H1 (cell line): Measurements from ENCODE around the gene CNTN3. TPM values are rescaled to one million over a fixed set of nuclear protein-coding genes. Genes with fewer than 3 reads are reported as not detected.

ENCODE experiments used
- CTCF ChIA-PET: fragments of 300-600 bp; sonication (Branson Sonifier 250); formaldehyde crosslinking; loops from one replicate; lab custom pipeline; 2021; ENCODE audit not compliant: partially characterized antibody; lab: Charles Lee
- POLR2A ChIA-PET: fragments of 300-600 bp; sonication (Branson Sonifier 250); formaldehyde crosslinking; loops from one replicate; lab custom pipeline; 2021; ENCODE audit warnings: inconsistent platforms; ENCODE audit not compliant: partially characterized antibody; lab: Charles Lee
- DNase-seq, 2 experiments: peaks; one replicate each; pipeline versions ENCODE4 v3.0.0 to v3.0.0-alpha.2; 2010 to 2022; ENCODE audit warnings: low spot score in 2 of 2, low read depth in 1 of 2, mixed read lengths in 1 of 2
- FAIRE-seq: peaks from 2 replicates; lab custom pipeline; 2011; peaks lifted over from hg19 to GRCh38; lab: Jason Lieb, UNC
- H2AFZ ChIP-seq: 2 replicates; pipeline ENCODE4 v1.8.1; 2012; ENCODE audit warnings: low read length, inconsistent platforms
- H2AK5ac ChIP-seq: 2 replicates; pipeline ENCODE4 v1.6.1; 2013; ENCODE audit warnings: low read depth, low read length
- H2BK120ac ChIP-seq: replicated peaks from 2 replicates; pipeline ENCODE3; 2013; ENCODE audit warnings: low read depth, low read length, inconsistent platforms
- H2BK12ac ChIP-seq: 2 replicates; pipeline ENCODE4 v1.6.1; 2013; ENCODE audit warnings: low read depth, low read length
- H2BK15ac ChIP-seq: 2 replicates; pipeline ENCODE4 v1.6.1; 2013; ENCODE audit warnings: low read length
- H2BK20ac ChIP-seq: 2 replicates; pipeline ENCODE4 v1.6.1; 2013; ENCODE audit warnings: low read length
- H2BK5ac ChIP-seq: 2 replicates; pipeline ENCODE4 v1.6.1; 2013; ENCODE audit warnings: low read depth, low read length
- H3K14ac ChIP-seq: 2 replicates; pipeline ENCODE4 v1.6.1; 2013; ENCODE audit warnings: inconsistent platforms; ENCODE audit not compliant: insufficient read length
- H3K18ac ChIP-seq: 2 replicates; pipeline ENCODE4 v1.6.1; 2013; ENCODE audit warnings: low read length; ENCODE audit errors: extremely low read depth
- H3K23ac ChIP-seq: 2 replicates; pipeline ENCODE4 v1.6.1; 2013; ENCODE audit warnings: inconsistent platforms; ENCODE audit not compliant: insufficient read length
- H3K23me2 ChIP-seq: 2 replicates; pipeline ENCODE4 v1.6.1; 2013; ENCODE audit warnings: low read depth, low read length
- H3K27ac ChIP-seq: 2 replicates; pipeline ENCODE4 v1.6.1; 2011; ENCODE audit warnings: low read depth, low read length, inconsistent platforms
- H3K27me3 ChIP-seq, 4 experiments: replicated peaks in 1 of 4; 1 replicate in 1 of 4; 2 replicates in 3 of 4; pipeline versions ENCODE4 v1.6.1 to v1.8.1; 2011 to 2013; ENCODE audit warnings: low read length in 3 of 4, mild to moderate bottlenecking in 3 of 4, inconsistent platforms in 2 of 4, mixed read lengths in 2 of 4, moderate library complexity in 1 of 4; ENCODE audit not compliant: control insufficient read depth in 3 of 4, insufficient read depth in 3 of 4; ENCODE audit errors: extremely low read depth in 1 of 4
- H3K36me3 ChIP-seq, 4 experiments: 2 replicates each; pipeline versions ENCODE4 v1.6.1 to v1.8.1; 2011 to 2013; ENCODE audit warnings: mild to moderate bottlenecking in 4 of 4, low read length in 3 of 4, moderate library complexity in 2 of 4, control low read depth in 1 of 4, inconsistent platforms in 1 of 4; ENCODE audit not compliant: insufficient read depth in 4 of 4, control insufficient read depth in 2 of 4
- H3K4ac ChIP-seq: replicated peaks from 2 replicates; pipeline ENCODE3; 2013; ENCODE audit warnings: low read length, low read depth, mixed read lengths, inconsistent platforms; ENCODE audit not compliant: insufficient read length
- H3K4me1 ChIP-seq, 4 experiments: replicated peaks in 1 of 4; 1 replicate in 1 of 4; 2 replicates in 3 of 4; pipeline versions ENCODE4 v1.6.1 to v1.8.1; 2011 to 2013; ENCODE audit warnings: low read length in 3 of 4, inconsistent platforms in 2 of 4, mixed read lengths in 1 of 4; ENCODE audit not compliant: insufficient read depth in 4 of 4, control insufficient read depth in 3 of 4
- H3K4me2 ChIP-seq, 2 experiments: 2 replicates each; pipeline versions ENCODE4 v1.6.1 to v1.8.1; 2011 to 2013; ENCODE audit warnings: low read depth in 2 of 2, low read length in 2 of 2, control low read depth in 1 of 2, inconsistent platforms in 1 of 2, mild to moderate bottlenecking in 1 of 2; ENCODE audit not compliant: insufficient read depth in 1 of 2
- H3K4me3 ChIP-seq, 4 experiments: fragments of 200-600, 300-600 bp in 1 of 4; sonication (generic), shearing (Covaris generic), sonication (Bioruptor Twin) in 1 of 4; 2 replicates each; pipeline versions ENCODE4 v1.5.1 to v1.8.1; 2011 to 2016; ENCODE audit warnings: low read length in 4 of 4, low read depth in 3 of 4, control low read depth in 2 of 4, inconsistent platforms in 2 of 4, mild to moderate bottlenecking in 2 of 4, mixed read lengths in 1 of 4, moderate library complexity in 1 of 4; ENCODE audit not compliant: insufficient read depth in 2 of 4; ENCODE audit errors: extremely low read depth in 1 of 4
- H3K56ac ChIP-seq: replicated peaks from 2 replicates; pipeline ENCODE3; 2013; ENCODE audit warnings: low read depth, mild to moderate bottlenecking, mixed read lengths, low read length, inconsistent platforms; ENCODE audit not compliant: insufficient read length
- H3K79me1 ChIP-seq: 2 replicates; pipeline ENCODE4 v1.6.1; 2013; ENCODE audit warnings: low read depth, low read length, control low read depth
- H3K79me2 ChIP-seq, 2 experiments: 2 replicates each; pipeline versions ENCODE4 v1.6.1 to v1.8.1; 2012 to 2013; ENCODE audit warnings: low read length in 2 of 2, mild to moderate bottlenecking in 2 of 2, inconsistent platforms in 1 of 2; ENCODE audit not compliant: insufficient read depth in 2 of 2, control insufficient read depth in 1 of 2
- H3K9ac ChIP-seq, 4 experiments: replicated peaks in 1 of 4; 1 replicate in 1 of 4; 2 replicates in 3 of 4; pipeline versions ENCODE4 v1.6.1 to v1.8.1; 2011 to 2013; ENCODE audit warnings: low read depth in 3 of 4, low read length in 3 of 4, control low read depth in 2 of 4, mild to moderate bottlenecking in 2 of 4, moderate library complexity in 2 of 4, inconsistent platforms in 1 of 4; ENCODE audit errors: extremely low read depth in 1 of 4
- H3K9me3 ChIP-seq, 2 experiments: 2 replicates each; pipeline versions ENCODE4 v1.6.1 to v1.8.1; 2012 to 2013; ENCODE audit warnings: mild to moderate bottlenecking in 2 of 2, moderate library complexity in 2 of 2, control low read depth in 1 of 2, inconsistent platforms in 1 of 2, low read depth in 1 of 2, low read length in 1 of 2, mixed read lengths in 1 of 2; ENCODE audit not compliant: insufficient read depth in 2 of 2
- H4K20me1 ChIP-seq, 2 experiments: replicated peaks in 1 of 2; 2 replicates each; pipeline versions ENCODE3 to v1.8.1; 2011 to 2013; ENCODE audit warnings: inconsistent platforms in 2 of 2, low read length in 2 of 2, mild to moderate bottlenecking in 1 of 2; ENCODE audit not compliant: insufficient read depth in 2 of 2, control insufficient read depth in 1 of 2
- H4K5ac ChIP-seq: 2 replicates; pipeline ENCODE4 v1.6.1; 2013; ENCODE audit warnings: low read length, low read depth, mixed read lengths, inconsistent platforms; ENCODE audit not compliant: insufficient read length
- H4K8ac ChIP-seq: 2 replicates; pipeline ENCODE4 v1.8.0; 2013; ENCODE audit warnings: mild to moderate bottlenecking, moderate library complexity, low read length, inconsistent platforms; ENCODE audit not compliant: insufficient read depth; ENCODE audit errors: extremely low read depth
- H4K91ac ChIP-seq: replicated peaks from 2 replicates; pipeline ENCODE3; 2013; ENCODE audit warnings: low read length, mixed read lengths, inconsistent platforms; ENCODE audit not compliant: insufficient read length
- BRCA1 ChIP-seq: IDR thresholded peaks from 2 replicates; pipeline ENCODE4 v1.6.1; 2012; ENCODE audit warnings: low read depth, low read length, improper control_type of control experiment
- WGBS, 2 experiments: shearing (Covaris generic) in 1 of 2; methylation state at CpG; one replicate each; pipeline versions ENCODE4 v1.1.6 to v1.1.7; 2013 to 2015; ENCODE audit warnings: low lambda C conversion rate in 2 of 2, mixed read lengths in 2 of 2, inconsistent platforms in 1 of 2, low coverage in 1 of 2, missing lambda C conversion rate in 1 of 2; ENCODE audit not compliant: insufficient replicate concordance in 2 of 2, insufficient coverage in 1 of 2, insufficient read length in 1 of 2; ENCODE audit errors: extremely low coverage in 1 of 2, missing lambda C conversion rate in 1 of 2; 5-methylcytosine and 5-hydroxymethylcytosine counted together
- polyA plus RNA-seq, 7 experiments: library from polyadenylated mRNA; depleted of rRNA in 3 of 7; stranded (reverse) in 5 of 7; unstranded in 2 of 7; fragments of >200 nt in 5 of 7; fragments of 200-250 nt in 2 of 7; gene quantifications; 1 replicate in 5 of 7; 2 replicates in 1 of 7; 4 replicates in 1 of 7; pipeline versions ENCODE4 v1.2.1 to v1.2.3, GENCODE V29; 2011 to 2013; ENCODE audit warnings: missing spikeins in 2 of 7, mixed read lengths in 2 of 7
- total RNA-seq: library from RNA; stranded (reverse); fragmentation: NEBNext Ultra II Directional; extraction: Animal tissue kit (Norgen Biotek cat#: 25700); gene quantifications from 2 replicates; pipeline ENCODE4 v1.2.1, GENCODE V29; 2021

CNTN3 gene
- total and polyA plus RNA-seq, 2 of the 8 experiments (the other 6 are each of a cell fraction or from before 2014, with no cell fraction given) = 0.11 to 0.13 TPM

DNA sequence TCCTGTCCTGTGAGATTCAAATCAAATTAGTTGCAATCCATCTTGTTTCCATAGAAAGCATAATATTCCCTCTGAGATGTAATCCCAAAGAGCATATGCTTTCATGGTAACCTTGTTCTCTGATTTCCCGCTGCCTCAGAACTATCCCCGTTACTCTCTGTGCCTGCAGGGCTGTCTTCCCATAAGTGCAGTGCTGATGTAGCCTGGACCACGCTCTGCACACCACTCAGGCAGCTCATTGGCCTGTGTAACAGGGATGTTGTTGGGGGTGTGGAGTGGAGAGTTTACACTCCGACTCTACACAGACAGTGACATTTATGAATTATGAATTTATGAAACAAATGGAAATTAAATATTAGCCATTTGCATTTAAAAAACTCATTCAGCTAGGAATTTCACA lies 33.6 kb upstream of the CNTN3 start:
- H4K8ac ChIP-seq = no peak overlapping the region
- H3K9me3 ChIP-seq = no peaks in the 10 kb centered on the region
- H2BK12ac ChIP-seq = no peak overlapping the region
- no peak overlapping the region for H2BK15ac ChIP-seq
- H3K79me2 ChIP-seq = no peaks in the 10 kb centered on the region
- no peak overlapping the region for H3K56ac ChIP-seq
- FAIRE-seq = no peak
- H2AFZ ChIP-seq = no peak overlapping the region
- DNase-seq = no peak
- no peak overlapping the region for H3K23ac ChIP-seq
- H3K27me3 ChIP-seq = no peaks in the 10 kb centered on the region
- H3K9ac ChIP-seq = no peak overlapping the region
- H4K91ac ChIP-seq = no peak overlapping the region
- H3K4me1 ChIP-seq = no peaks in the 10 kb centered on the region
- POLR2A ChIA-PET = no interaction called here
- no peak overlapping the region for H2BK20ac ChIP-seq
- H3K14ac ChIP-seq = no peak overlapping the region
- CTCF ChIA-PET = no interaction called here
- no peak overlapping the region for H2BK120ac ChIP-seq
- no peaks in the 10 kb centered on the region for H3K79me1 ChIP-seq
- H3K18ac ChIP-seq = no peak overlapping the region
- H2AK5ac ChIP-seq = no peak overlapping the region
- H4K20me1 ChIP-seq = no peaks in the 10 kb centered on the region
- H3K4ac ChIP-seq = no peak overlapping the region
- no peak overlapping the region for H4K5ac ChIP-seq
- H2BK5ac ChIP-seq = no peak overlapping the region
- TF ChIP-seq BRCA1 = no peak
- no peaks in the 10 kb centered on the region; the same call in 1 of the 2 replicates for H3K23me2 ChIP-seq
- no peak overlapping the region for H3K27ac ChIP-seq
- no peaks in the 10 kb centered on the region for H3K36me3 ChIP-seq
- no peak overlapping the region for H3K4me2 ChIP-seq
- WGBS, 2 experiments = 88% methylated on average over 4 of the region's 4 CpGs; no CpG with 5 or more reads in 1 of the 2 experiments
- H3K4me3 ChIP-seq = no peak overlapping the region
